CD14-positive monocyte (primary cell): Measurements from ENCODE around the gene CHD2. TPM values are rescaled to one million over a fixed set of nuclear protein-coding genes. Genes with fewer than 3 reads are reported as not detected.

Experiments
- DNase-seq, 3 donors: peaks; one replicate each; pipeline ENCODE4 v3.0.0-alpha.2; 2011 to 2022
- H2AFZ ChIP-seq: 2 replicates; pipeline ENCODE4 v1.6.0; 2012; ENCODE audit warnings: mild to moderate bottlenecking, low read depth, low read length, inconsistent platforms; ENCODE audit not compliant: insufficient read depth, poor library complexity, severe bottlenecking
- H3K27ac ChIP-seq, 2 donors: 1 replicate in 1 of 2; 2 replicates in 1 of 2; pipeline ENCODE4 v1.5.1; 2012 to 2013; ENCODE audit warnings: low read length in 2 of 2, control low read depth in 1 of 2, inconsistent platforms in 1 of 2, low read depth in 1 of 2, mild to moderate bottlenecking in 1 of 2
- H3K27me3 ChIP-seq, 2 donors: one replicate each; pipeline versions ENCODE4 v1.6.0 to v1.6.1; 2011 to 2013; ENCODE audit warnings: low read length in 2 of 2; ENCODE audit not compliant: control insufficient read depth in 2 of 2, insufficient read depth in 2 of 2
- H3K36me3 ChIP-seq, 2 donors: replicated peaks in 1 of 2; 1 replicate in 1 of 2; 2 replicates in 1 of 2; pipeline versions ENCODE4 v1.5.1 to v1.6.1; 2012 to 2013; ENCODE audit warnings: low read length in 2 of 2, control low read depth in 1 of 2, inconsistent platforms in 1 of 2, mild to moderate bottlenecking in 1 of 2; ENCODE audit not compliant: insufficient read depth in 2 of 2, control insufficient read depth in 1 of 2
- H3K4me1 ChIP-seq, 2 donors: 1 replicate in 1 of 2; 2 replicates in 1 of 2; pipeline versions ENCODE4 v1.5.1 to v1.6.1; 2012 to 2013; ENCODE audit warnings: low read length in 2 of 2, control low read depth in 1 of 2, inconsistent platforms in 1 of 2, mild to moderate bottlenecking in 1 of 2, moderate library complexity in 1 of 2; ENCODE audit not compliant: insufficient read depth in 2 of 2, control insufficient read depth in 1 of 2
- H3K4me2 ChIP-seq: replicated peaks from 2 replicates; pipeline ENCODE3; 2012; ENCODE audit warnings: low read length, moderate library complexity, mild to moderate bottlenecking; ENCODE audit not compliant: poor library complexity, severe bottlenecking; ENCODE audit errors: extremely low read depth
- H3K4me3 ChIP-seq, 3 experiments: fragments of 200-600 bp in 1 of 3; sonication (generic) in 1 of 3; replicated peaks in 1 of 3; 1 replicate in 2 of 3; 2 replicates in 1 of 3; pipeline ENCODE4 v1.5.1; 2011 to 2013; ENCODE audit warnings: low read length in 3 of 3, mild to moderate bottlenecking in 3 of 3, control low read depth in 2 of 3, low read depth in 2 of 3, inconsistent platforms in 1 of 3, moderate library complexity in 1 of 3
- H3K79me2 ChIP-seq: 2 replicates; pipeline ENCODE4 v1.6.0; 2012; ENCODE audit warnings: mild to moderate bottlenecking, control low read depth, inconsistent platforms, low read length, moderate library complexity; ENCODE audit not compliant: insufficient read depth
- H3K9ac ChIP-seq: 2 replicates; pipeline ENCODE4 v1.6.0; 2017; ENCODE audit warnings: low read length, mild to moderate bottlenecking; ENCODE audit not compliant: insufficient read depth, poor library complexity, severe bottlenecking
- H3K9me3 ChIP-seq, 2 donors: replicated peaks in 1 of 2; 1 replicate in 1 of 2; 2 replicates in 1 of 2; pipeline versions ENCODE4 v1.5.1 to v1.6.1; 2012 to 2013; ENCODE audit warnings: low read length in 2 of 2, control low read depth in 1 of 2; ENCODE audit not compliant: control insufficient read depth in 1 of 2, insufficient read depth in 1 of 2
- H4K20me1 ChIP-seq: 2 replicates; pipeline ENCODE4 v1.6.0; 2012; ENCODE audit warnings: mild to moderate bottlenecking, low read length, control low read depth, moderate library complexity; ENCODE audit not compliant: insufficient read depth
- H3K27ac Mint-ChIP-seq, 7 donors: one replicate each; pipeline ENCODE4 v1.8.0; 2020; ENCODE audit warnings: mild to moderate bottlenecking in 7 of 7, mixed read lengths in 7 of 7, moderate library complexity in 6 of 7, inconsistent platforms in 2 of 7
- H3K27me3 Mint-ChIP-seq, 3 donors: one replicate each; pipeline ENCODE4 v1.8.0; 2021 to 2022; ENCODE audit warnings: low read depth in 3 of 3, mild to moderate bottlenecking in 3 of 3, mixed read lengths in 3 of 3, moderate library complexity in 3 of 3, inconsistent platforms in 1 of 3
- H3K36me3 Mint-ChIP-seq, 2 donors: one replicate each; pipeline ENCODE4 v1.8.0; 2020; ENCODE audit warnings: mixed read lengths in 2 of 2, inconsistent platforms in 1 of 2, mild to moderate bottlenecking in 1 of 2
- H3K4me1 Mint-ChIP-seq: one replicate; pipeline ENCODE4 v1.8.0; 2020; ENCODE audit warnings: mild to moderate bottlenecking, mixed read lengths
- H3K4me3 Mint-ChIP-seq, 2 donors: one replicate each; pipeline ENCODE4 v1.8.0; 2020; ENCODE audit warnings: mild to moderate bottlenecking in 2 of 2, mixed read lengths in 2 of 2, moderate library complexity in 1 of 2
- H3K9me3 Mint-ChIP-seq, 7 donors: one replicate each; pipeline ENCODE4 v1.8.0; 2020 to 2022; ENCODE audit warnings: mixed read lengths in 7 of 7, mild to moderate bottlenecking in 6 of 7, moderate library complexity in 6 of 7, inconsistent platforms in 2 of 7
- WGBS: methylation state at CpG from one replicate; pipeline ENCODE4 v1.1.5; 2013; ENCODE audit warnings: missing lambda C conversion rate; ENCODE audit not compliant: insufficient coverage; 5-methylcytosine and 5-hydroxymethylcytosine counted together
- intact Hi-C, 2 donors: fragments of 100-400 bp; cut with micrococcal nuclease; formaldehyde crosslinking; loops; one replicate each; pipeline versions ENCODE4 v1.15.0 to v1.15.1; 2023
- polyA plus RNA-seq, 3 donors: library from polyadenylated mRNA; depleted of rRNA in 1 of 3; unstranded in 2 of 3; stranded (reverse) in 1 of 3; fragments of 300-500 nt in 2 of 3; fragments of >200 nt in 1 of 3; fragmentation: Illumina TruSeq in 2 of 3; gene quantifications; 1 replicate in 2 of 3; 2 replicates in 1 of 3; pipeline ENCODE4 v1.2.3, GENCODE V29; 2012 to 2021
- TF ChIP-seq, protein P1 (sequence below): fragments of 200-600 bp; IDR thresholded peaks from one replicate; pipeline ENCODE4 v1.8.0; 2022; ENCODE audit warnings: antibody characterized with exemption, mild to moderate bottlenecking

CHD2 gene
- polyA plus RNA-seq, 3 donors, result 9.6 to 61.2 (median 11.4) TPM

DNA sequence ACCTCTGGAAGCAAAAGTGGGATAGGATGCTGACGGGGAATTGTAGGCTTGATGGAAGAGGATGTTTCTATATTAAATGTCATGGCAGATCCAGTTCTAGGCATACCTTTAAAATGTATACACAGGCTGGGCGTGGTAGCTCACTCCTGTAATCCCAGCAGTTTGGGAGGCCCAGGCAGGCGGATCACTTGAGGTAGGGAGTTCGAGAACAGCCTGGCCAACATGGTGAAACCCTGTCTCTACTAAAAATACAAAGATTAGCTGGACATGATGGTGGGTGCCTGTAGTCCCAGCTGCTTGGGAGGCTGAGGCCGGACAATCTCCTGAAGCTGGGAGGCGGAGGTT, 8.6 kb downstream of the CHD2 start:
- peak overlapping the region in 1 of 3 experiments; percentile 98 for H3K4me3 ChIP-seq
- Mint-ChIP-seq H3K4me3 (peak overlapping the region; percentile 64 to 75), H3K4me1 (peaks cover 85% of the 10 kb centered on the region), H3K36me3 (peaks cover 39 to 49% of the 10 kb centered on the region in 2 donors), H3K27me3 (no peaks in the 10 kb centered on the region), H3K27ac (peak overlapping the region; percentile 85 to 100 (median 93)), H3K9me3 (no peaks in the 10 kb centered on the region)
- intact Hi-C loops, result loop anchor here in 1 of 2 donors (10.0 kb wide), 1 partner anchor 1266 kb away; no protein-coding TSS in a partner anchor
- H3K79me2 ChIP-seq, result peaks cover 97% of the 10 kb centered on the region
- no peaks in the 10 kb centered on the region for H3K27me3 ChIP-seq
- H2AFZ ChIP-seq, result no peak overlapping the region
- H3K4me1 ChIP-seq, result peaks cover 87 to 92% of the 10 kb centered on the region in 2 donors
- peaks cover 26% of the 10 kb centered on the region for H4K20me1 ChIP-seq
- DNase-seq, result no peak
- TF ChIP-seq, protein P1, sequence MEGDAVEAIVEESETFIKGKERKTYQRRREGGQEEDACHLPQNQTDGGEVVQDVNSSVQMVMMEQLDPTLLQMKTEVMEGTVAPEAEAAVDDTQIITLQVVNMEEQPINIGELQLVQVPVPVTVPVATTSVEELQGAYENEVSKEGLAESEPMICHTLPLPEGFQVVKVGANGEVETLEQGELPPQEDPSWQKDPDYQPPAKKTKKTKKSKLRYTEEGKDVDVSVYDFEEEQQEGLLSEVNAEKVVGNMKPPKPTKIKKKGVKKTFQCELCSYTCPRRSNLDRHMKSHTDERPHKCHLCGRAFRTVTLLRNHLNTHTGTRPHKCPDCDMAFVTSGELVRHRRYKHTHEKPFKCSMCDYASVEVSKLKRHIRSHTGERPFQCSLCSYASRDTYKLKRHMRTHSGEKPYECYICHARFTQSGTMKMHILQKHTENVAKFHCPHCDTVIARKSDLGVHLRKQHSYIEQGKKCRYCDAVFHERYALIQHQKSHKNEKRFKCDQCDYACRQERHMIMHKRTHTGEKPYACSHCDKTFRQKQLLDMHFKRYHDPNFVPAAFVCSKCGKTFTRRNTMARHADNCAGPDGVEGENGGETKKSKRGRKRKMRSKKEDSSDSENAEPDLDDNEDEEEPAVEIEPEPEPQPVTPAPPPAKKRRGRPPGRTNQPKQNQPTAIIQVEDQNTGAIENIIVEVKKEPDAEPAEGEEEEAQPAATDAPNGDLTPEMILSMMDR, result no peak
- peak overlapping the region; percentile 81 for H3K4me2 ChIP-seq
- no peaks in the 10 kb centered on the region for H3K9me3 ChIP-seq
- H3K36me3 ChIP-seq, result peaks cover 4 to 8% of the 10 kb centered on the region in 2 donors
- H3K27ac ChIP-seq, result peak overlapping the region; percentile 49 to 82
- WGBS, result 100% methylated on average over 4 of the region's 6 CpGs
- peak overlapping the region; percentile 23 for H3K9ac ChIP-seq

DNA sequence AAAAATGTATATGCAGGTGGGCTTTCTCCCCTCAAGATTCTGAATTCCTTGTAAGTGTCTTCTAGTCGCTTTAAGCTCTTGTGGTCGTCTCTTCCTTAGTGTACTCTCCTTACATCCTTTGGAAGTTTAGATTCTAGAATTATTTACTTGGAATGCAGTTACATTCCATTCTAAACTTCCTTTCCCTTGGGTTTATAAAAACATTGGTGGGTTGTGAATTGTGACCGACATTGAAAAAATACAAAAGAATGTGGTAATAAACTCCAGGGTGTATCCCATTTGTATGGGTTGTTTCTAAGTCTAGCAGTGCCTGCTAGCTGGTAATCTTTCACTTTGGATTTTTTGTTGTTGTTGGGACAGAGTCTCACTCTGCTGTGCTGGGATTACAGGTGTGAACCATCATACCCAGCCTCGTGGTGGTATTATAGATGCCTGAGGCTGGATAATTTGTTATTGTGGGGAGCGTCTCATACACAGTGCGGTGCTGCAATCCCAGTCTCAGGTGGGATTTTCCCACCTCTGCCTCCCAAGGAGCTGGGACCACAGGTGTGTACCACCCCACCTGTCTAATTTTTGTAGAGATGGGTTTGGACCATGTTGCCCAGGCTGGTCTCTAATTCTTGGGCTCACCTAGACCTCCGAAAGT, 9.1 kb downstream of the CHD2 start:
- no peaks in the 10 kb centered on the region for H3K27me3 Mint-ChIP-seq
- DNase-seq, result no peak
- no peaks in the 10 kb centered on the region for H3K27me3 ChIP-seq
- TF ChIP-seq, protein P1, result no peak
- WGBS, result 90% methylated on average over 2 of the region's 7 CpGs
- peaks cover 93 to 96% of the 10 kb centered on the region in 2 donors for H3K4me1 ChIP-seq
- H3K9ac ChIP-seq, result no peak overlapping the region
- no peak overlapping the region for H3K4me3 Mint-ChIP-seq
- H3K79me2 ChIP-seq, result peaks cover 100% of the 10 kb centered on the region
- H3K4me1 Mint-ChIP-seq, result peaks cover 91% of the 10 kb centered on the region
- H3K4me2 ChIP-seq, result peak overlapping the region; percentile 81
- peaks cover 4 to 8% of the 10 kb centered on the region in 2 donors for H3K36me3 ChIP-seq
- H3K27ac ChIP-seq, result peak overlapping the region; percentile 49 to 82
- H3K27ac Mint-ChIP-seq, result peak overlapping the region in 5 of 7 donors; percentile 27 to 63 (median 40)
- intact Hi-C loops, result loop anchor here in 1 of 2 donors (10.0 kb wide), 1 partner anchor 1266 kb away; no protein-coding TSS in a partner anchor
- H3K9me3 ChIP-seq, result no peaks in the 10 kb centered on the region
- no peak overlapping the region for H3K4me3 ChIP-seq
- H2AFZ ChIP-seq, result no peak overlapping the region
- H4K20me1 ChIP-seq, result peaks cover 26% of the 10 kb centered on the region
- H3K36me3 Mint-ChIP-seq, result peaks cover 39 to 52% of the 10 kb centered on the region in 2 donors
- H3K9me3 Mint-ChIP-seq, result no peaks in the 10 kb centered on the region
